GM18873 (cell line): ENCODE measurements around the gene KCNMB2.
"Not testable (repeated sequence)": the region's sequence is repeated elsewhere in the genome, so short reads cannot be mapped to it uniquely, and the experiment has no call there.

ENCODE experiments used
- ATAC-seq: cut with Tn5 transposase; IDR thresholded peaks from one replicate; pipeline ENCODE4 v1.9.1; 2021; ENCODE audit warnings: mild to moderate bottlenecking, moderate library complexity, moderate number of reproducible peaks; ENCODE audit not compliant: unreplicated experiment, low FRiP score

The KCNMB2 gene

DNA sequence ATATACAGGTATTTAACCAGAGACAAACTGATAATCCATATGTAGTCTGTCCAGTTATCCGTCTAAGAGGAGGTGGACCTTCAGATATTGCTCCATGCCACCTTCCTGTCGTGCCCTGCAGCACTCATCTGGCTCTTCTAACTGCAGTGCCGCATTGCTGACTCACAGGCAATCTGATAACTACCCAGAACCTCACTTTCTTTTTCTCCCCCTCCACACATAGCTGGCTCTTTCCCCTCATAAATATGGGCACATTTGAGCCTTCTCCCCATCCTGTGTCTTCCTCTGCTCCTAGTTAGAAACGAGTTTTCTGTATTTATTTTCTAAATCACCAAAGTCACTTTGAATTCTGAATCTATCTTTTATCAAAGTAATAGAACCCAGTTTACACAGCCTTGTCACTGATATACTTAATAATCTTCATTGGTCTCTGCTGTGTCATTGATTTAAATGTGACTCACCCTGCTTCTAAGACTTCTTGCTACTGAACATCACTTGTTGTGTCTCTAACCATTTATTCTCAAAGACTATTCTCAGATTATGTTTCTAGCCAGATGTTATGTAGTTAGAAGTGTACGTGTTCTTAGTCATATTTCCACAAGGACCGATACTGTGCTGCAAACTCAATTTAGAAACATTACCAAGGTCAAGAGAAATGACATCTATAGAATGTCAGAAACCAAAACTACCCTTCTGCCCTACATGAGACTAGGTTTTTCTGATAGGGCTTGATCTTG is 17.4 kb upstream of the KCNMB2 start:
- ATAC-seq = peak; percentile 89

DNA sequence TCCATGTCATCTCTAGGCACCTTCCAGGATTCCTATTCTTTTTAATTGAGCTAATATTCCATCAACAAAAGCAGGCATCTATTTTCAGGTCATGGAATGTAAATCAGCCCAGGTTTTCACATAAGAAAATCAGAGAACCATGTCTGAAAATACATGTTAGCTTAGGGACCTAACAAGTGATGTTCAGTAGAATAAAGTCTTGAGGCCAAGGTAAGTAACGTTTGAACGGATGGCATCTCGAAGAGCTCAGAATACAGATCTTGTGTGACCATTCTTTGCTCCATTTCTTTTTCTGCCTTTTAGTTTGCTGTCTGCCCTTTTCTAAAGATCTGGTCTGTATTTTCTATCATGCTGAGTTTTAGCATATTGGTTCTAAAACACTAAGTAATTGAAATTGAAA is 16.5 kb upstream of the KCNMB2 start:
- ATAC-seq = no peak

DNA sequence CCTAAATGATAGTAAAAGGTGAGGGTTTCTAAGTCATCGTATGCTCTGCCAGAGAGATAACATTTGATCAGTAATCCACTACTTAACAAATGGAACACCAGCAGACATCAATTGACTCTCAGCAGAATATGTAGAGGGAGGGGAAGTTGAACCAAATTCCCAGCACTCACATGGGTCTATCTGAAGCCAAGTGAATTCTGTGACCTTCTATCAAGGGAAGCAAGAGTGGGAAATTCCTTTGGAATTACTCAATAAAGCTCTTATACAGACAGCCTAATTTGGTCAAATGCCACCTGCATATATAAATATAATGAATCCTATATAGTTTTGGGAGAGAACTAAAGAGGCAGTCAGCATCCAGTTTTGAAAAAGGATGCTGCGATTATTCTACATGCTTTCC is 15.8 kb upstream of the KCNMB2 start:
- no peak for ATAC-seq

DNA sequence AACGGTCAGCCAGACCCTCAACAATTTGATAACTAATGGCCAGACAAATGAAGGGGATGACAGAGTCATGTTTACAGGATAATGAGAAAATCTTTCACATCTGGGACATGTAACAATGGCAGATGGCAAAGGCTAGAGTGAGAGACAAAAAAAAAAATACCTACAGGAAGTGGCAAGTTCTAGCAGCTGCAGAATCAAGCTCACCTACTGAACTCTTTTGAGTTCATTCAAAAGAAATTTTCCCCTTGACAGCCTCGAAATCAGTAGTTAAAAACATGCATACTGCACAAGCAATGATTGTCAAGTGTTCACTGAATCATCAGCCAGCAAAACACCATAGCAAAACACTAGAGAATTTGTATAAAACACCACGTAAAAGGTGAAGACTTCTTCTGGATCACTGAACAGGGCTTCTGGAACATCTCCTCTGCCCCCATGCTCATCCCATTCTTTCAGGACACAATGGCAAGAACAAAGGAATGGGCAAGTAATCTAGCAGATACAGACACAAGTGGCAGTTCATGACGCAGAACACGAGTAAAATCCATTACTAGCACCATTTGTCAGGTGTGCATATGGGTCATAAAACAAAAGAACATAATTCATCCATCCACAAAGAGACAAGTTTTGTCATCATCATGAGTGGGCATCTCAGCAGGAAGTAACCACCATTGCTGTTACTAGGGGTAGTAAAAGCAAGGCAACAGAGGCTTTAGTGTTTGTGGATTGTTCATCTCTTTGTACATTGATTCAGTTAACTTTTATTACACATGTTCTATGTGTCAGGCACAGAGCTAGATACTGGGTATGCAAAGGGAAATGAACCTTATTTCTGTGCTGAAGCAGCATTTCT is 13.8 kb upstream of the KCNMB2 start:
- ATAC-seq = no peak

DNA sequence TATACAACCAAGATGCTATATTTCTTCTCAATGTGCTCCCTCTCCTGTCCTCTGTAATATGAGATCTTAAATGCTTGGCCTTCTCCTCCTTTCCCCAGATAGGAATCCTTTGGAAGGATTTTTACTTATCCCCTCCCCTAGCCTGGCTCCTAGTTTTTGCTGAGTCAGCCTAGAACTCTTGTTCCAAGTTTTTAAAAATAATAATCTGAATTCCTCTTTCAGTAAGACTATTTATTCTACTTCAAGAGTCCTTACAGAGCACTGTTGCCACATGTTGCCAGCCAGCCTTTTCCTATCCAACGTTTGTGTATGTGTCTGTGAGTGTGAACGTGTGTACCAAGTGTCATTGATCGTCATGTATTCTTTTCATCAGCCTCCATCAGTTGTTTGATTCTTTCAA is 11.0 kb upstream of the KCNMB2 start:
- ATAC-seq = no peak

DNA sequence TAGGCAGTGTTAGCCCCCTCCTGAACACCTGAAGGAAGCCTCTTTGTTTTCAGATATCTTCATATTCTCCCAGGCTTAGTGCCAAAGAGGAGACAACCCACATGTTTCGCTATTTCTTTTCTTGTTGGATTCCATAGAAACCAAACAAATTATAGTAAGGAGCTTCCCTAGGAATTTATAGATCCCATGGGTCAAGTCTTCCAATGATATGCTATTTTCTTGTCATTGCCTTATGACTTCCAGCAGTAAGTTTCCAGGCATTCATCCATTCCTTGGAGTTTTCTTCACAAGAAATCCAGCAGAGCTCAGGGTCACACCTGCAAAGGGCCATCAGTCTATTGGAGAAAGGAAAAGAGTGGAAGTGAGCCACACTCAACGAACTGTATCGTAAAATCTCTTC is 9.9 kb upstream of the KCNMB2 start:
- ATAC-seq = no peak

DNA sequence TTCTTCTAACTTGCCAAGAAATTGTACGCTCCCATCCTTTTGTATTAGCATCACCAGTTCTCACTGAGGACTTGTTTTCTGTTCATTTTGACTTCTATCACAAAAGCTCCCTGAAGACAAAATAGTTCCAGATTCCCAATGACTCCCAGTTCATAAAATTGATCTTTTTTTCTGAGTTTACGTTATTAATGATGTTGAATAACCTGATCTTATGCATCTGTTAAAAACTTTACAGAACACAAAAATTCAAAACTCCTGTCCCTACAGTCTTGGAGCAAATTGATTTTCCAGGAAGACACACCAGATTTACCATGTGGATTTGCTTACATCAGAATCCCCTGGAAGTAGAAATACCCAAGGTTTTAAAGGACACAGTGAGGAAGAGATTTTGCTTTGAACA is 8.3 kb upstream of the KCNMB2 start:
- ATAC-seq = no peak

DNA sequence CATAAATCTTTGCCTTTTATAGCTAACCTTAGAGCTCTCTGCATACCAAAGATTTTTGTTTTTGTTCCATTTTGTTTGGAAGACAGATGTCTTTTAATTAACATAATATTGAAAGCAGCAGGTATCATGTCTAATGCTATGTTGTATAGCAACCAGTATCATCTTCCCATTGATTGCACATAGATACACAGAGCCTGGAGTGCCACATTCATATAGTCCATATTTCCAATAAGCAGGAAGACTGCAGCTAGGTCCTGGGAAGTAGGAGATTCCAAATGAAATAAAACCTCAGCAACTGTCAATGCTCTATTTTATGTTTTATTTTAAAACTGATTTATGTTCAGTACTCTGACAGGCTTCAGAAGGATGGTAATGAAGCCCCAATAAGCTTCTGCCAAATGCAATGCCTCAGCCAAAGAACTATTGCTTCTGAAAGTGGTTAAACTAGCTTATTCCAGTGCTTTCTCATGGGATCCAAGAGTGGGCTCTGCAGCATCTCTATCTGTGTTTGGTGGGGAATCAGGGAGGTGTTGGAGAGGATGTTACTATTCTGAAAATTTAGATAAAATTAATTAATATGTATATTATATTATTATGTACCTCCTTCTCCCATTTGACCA is 6.5 kb upstream of the KCNMB2 start:
- ATAC-seq = no peak

DNA sequence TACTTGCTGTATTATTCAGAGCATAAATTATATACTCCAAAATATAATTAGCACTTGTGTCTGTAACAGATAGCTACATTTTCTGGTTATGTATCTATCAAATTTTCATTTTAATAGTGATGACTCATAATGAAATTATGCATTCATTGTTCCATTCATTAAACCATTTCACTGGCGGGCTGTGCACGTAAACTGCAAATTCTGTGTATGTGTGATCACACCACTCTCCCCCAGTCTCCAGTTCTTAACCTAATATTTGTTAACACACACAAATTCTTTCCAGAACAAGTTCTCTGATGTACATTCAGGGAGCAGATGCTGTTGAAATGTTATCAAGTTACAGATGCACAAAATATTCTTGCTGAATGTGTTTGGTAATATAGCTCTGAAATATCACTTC is 3.8 kb upstream of the KCNMB2 start:
- ATAC-seq = no peak

DNA sequence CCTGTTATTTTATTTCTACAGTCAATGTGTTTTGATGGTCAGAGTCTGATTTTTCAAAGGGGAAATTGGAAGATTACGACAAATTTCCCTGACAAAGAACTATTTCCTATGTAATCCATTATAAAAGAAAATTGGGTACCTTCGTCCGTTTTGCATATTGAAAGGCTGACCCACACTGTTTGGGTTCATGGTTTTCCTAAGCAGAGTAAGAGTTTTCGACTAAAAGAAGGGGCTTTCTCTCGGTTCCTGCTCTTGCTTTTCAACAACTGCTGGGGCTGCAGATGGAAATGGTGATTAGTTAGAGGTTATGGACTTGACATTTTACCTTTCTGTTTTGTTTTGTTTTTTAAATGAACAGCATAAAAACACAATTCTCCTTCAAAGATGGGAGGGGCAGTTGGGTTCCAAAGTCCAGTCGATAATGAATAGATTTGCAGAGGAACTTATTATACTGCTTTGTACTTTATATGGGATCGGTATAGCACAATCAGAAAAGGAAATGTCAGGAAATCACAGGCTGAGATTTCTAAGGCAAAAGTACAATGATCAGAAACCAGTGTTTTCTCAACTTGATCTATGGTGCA is 978 bp downstream of the KCNMB2 start:
- no peak for ATAC-seq

DNA sequence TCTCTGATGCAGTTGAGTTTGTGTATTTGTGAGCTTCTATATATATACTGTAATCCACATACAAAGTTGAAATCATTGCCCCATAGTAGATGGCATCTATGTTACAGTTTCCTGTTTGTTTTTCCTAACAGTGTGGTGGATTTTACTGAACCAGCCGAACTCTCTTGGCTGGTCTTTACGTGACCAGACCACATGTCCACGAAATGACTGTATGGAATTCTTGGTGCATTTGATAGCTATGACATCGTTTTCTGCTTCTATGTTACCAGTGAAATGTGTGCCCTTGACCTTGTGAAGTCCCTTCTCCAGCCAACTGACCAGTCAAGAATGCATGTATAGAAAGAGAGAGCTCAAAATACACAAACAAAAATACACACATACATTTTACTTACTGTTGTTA is 1.8 kb downstream of the KCNMB2 start:
- ATAC-seq = no peak

DNA sequence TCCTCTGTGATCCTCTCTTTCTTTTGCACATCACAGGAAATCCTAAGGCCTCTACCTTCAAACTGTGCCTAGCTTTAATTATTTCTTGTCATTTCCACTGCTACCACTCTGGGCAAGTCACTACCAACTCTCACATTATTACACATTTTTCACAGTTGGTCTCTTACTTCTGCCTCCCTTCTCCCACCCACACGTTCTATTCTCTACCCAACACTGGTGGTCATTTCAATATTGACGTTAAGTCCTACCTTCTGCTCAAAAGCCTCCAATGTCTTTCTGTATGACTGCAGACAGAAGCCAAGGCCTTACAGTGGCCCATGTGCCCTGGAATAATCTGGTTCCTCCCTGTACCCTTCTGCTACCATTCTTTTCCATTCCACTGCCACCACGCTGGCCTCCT is 3.9 kb downstream of the KCNMB2 start:
- ATAC-seq = no peak

DNA sequence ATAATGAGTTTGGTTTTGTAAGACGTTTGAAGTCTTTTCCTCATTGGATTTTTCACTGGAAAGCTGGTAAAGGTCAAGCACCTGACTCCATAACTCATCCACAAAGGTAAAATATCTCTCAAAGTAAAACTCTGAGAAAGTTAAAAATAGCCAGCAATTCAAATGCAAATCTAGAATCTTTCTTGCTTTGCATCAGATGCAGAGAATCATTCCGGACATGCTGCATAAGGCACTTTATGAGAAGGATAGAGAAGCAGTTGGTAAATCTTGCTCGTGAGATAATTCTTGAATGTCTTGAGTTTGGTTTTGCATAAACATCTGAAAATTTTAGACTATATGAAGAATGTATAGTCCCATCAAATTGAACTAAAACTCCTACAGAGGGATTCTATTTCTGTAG is 9.1 kb downstream of the KCNMB2 start:
- no peak for ATAC-seq

DNA sequence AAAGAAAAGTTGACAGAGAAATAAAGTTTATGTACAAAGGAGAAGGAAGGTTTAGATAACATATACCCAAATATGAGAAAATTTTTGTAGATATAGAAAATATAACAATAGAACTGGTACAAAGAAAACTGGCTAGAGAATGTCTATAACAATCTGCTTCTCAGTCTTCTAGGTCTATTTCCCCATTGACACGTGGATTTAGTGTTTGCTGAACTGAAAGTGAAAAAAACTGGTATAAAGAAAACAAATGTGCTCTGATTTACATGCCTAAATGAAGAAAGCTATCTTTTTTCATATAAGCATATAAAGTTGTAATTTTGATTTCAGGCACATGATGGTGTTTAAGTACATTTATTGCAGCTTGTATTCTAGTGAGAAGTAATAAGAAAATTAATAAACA is 9.8 kb downstream of the KCNMB2 start:
- no peak for ATAC-seq

DNA sequence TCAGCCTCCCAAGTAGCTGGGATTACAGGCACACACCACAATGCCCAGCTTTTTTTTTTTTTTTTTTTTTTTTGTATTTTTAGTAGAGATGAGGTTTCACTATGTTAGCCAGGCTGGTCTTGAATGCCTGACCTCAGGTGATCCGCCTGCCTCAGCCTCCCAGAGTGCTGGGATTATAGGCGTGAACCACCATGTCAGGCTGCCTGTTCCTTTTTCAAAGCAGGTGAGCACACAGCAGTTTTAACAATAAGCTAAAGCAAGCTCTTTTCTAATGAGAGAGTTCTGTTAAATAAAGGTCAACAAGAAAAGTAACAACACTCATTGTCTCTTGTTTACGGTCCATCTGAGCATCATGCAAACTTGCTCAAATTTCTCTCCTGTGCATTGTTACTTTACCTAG is 13.2 kb downstream of the KCNMB2 start:
- ATAC-seq = not testable (repeated sequence)

DNA sequence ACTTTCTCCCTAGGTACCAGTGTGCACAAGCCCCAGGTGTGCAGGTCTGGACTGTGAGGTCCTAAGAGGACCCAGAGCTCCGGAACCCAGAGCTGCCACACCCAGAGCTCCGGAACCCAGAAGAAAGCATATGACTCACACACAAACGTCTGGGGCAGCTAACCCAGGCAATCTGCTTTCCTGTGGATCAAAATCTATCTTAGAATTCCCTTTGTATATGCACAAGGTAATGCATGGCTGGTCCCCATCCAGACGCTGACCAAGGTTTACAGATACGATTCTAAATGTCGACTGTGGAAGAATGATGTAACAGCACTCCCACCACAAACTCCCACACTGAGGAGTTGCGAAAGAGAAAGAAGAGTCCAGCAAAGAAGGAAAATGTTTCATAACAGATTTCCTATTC is 15.7 kb downstream of the KCNMB2 start:
- no peak for ATAC-seq

DNA sequence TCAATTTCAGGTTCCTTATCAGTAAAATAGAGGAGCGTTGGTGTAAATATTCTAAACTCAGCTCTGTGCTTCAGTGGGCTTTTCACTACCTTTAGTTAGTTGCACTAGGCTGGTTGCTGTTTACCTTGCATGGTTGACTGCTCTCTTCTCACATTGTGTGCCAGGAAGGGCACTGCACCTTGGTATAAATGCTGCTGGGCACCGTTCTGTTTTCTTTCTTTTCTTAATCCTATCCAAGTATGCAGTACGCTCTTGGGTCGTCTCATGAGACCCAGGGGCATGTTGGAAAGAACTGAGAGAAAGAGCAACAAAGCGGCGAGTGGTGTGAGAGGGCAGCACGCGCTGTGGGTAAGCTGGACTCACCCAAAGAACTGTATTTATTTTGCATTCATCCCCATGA is 22.4 kb downstream of the KCNMB2 start:
- ATAC-seq = no peak

DNA sequence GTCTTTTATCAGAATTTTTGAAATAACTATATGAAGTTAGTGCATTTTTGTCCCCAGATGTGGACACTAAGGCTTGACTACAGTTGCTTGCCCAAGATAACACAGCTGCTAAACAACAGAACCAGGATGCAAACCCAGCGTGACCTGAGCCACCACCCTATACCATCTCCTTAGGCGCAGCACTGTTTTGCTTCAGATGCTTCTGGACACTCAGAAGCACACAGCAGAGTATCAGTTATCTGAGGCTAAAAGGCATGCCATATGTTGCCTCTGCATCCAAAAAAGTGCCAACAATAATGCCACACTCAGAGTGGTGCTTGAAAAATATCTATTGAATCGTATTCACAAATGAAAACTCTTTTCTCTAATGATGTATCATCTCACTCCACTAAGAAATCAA is 24.5 kb downstream of the KCNMB2 start:
- no peak for ATAC-seq

DNA sequence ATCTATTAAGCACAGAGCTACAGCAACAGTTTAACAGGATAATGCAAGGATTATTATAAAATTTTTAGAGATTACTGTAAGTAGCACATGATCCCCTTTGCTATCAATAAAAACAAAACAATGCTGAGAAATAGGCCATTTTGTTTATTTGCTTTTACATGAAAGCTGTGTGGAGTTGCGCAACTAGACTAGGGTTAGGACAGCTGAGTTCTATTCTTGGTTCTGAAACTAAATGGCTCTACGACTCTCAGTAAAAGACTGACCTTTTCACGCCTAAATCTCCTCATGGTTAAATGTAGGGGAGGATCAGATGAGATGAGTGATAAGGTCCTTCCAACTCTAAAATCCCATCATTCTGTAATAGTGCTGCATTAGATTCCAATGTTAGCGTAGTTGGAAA is 25.0 kb downstream of the KCNMB2 start:
- ATAC-seq = no peak

DNA sequence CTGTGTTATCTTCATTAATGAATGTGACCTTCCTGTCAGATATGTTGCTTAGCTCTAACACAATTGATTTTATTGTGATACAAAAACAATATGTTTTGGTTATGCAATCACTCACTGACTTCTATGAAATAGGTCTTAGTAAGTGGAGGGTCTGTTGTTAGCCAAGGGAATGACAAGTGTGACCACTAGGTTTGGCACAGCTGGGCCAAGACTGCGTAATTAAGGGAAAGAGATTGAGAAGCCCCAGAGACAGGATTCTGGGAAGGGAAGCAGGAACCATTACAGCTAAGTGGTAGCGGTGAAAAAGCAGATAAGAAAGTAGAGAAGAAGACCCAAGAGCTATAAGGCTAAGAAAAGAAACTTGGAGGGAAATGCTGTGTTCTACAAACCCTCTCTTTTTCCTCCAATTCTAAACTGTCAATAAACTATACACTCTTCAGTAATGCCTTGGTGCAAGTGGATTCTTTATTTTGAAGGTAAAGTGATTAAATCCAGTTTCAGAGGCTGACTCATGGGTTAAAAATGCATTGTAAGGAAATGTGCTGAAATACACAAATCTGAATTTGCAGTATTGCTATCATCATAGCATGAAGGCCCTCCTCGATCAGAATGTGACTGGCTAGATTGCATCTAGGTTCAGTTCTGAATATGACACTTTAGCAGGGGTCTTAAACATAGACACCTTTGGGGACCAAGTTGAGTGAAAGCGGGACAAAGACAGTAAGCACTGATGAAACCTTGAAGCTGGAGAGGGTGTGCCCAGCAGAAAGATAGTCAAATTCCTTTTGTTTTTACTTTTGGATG is 26.1 kb downstream of the KCNMB2 start:
- ATAC-seq = no peak

DNA sequence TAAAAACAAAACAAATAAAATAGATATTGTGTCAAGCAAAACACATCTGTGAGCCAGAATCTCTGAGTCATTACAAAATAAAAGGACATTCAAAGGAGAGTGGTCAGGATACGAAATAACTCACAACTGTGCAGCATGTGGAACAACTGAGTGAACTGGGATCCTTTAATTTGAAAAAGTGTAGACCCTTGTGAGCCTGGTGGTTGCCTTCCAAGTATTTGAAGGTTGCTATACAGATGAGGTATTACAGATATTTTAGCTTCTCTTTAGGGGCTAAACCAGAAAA is 26.7 kb downstream of the KCNMB2 start:
- no peak for ATAC-seq
